Left kidney (tissue), 2 donors: Measurements from ENCODE around the gene ERN1. TPM values are rescaled to one million over a fixed set of nuclear protein-coding genes. Genes with fewer than 3 reads are reported as not detected.
"Not testable (repeated sequence)": the region's sequence is repeated elsewhere in the genome, so short reads cannot be mapped to it uniquely, and the experiment has no call there.

Experiments
- DNase-seq: peaks from one replicate; pipeline ENCODE4 v3.0.0-alpha.2; 2013
- polyA plus RNA-seq: library from polyadenylated mRNA; unstranded; fragments of 120-200 nt; gene quantifications from one replicate; pipeline ENCODE4 v1.2.1, GENCODE V29; 2013; ENCODE audit not compliant: insufficient read length

The ERN1 gene
- polyA plus RNA-seq, 1 donor = 8.7 TPM

GRCh38 chr17:64139542-64139941 is 9.6 kb upstream of the ERN1 start:
- DNase-seq = no peak

- DNase-seq = no peak
Measured at GRCh38 chr17:64138441-64138840, 8.5 kb upstream of the ERN1 start.

- DNase-seq = no peak
Measured at GRCh38 chr17:64135000-64135399, 5.1 kb upstream of the ERN1 start.

GRCh38 chr17:64134216-64134970 is 4.4 kb upstream of the ERN1 start:
- no peak for DNase-seq

- DNase-seq = peak; percentile 74
Measured at GRCh38 chr17:64133546-64134215, 3.7 kb upstream of the ERN1 start.

- no peak for DNase-seq
Measured at GRCh38 chr17:64131606-64132270, 1.8 kb upstream of the ERN1 start.

GRCh38 chr17:64130559-64131001 is 636 bp upstream of the ERN1 start:
- DNase-seq = peak; percentile 60

- no peak for DNase-seq
Measured at GRCh38 chr17:64129515-64129764, 504 bp downstream of the ERN1 start.

GRCh38 chr17:64128787-64129514 is 993 bp downstream of the ERN1 start:
- no peak for DNase-seq

- no peak for DNase-seq
Measured at GRCh38 chr17:64126918-64127317, 3.0 kb downstream of the ERN1 start.

GRCh38 chr17:64125937-64126336 is 4.0 kb downstream of the ERN1 start:
- no peak for DNase-seq

- DNase-seq = no peak
Measured at GRCh38 chr17:64124609-64125008, 5.3 kb downstream of the ERN1 start.

GRCh38 chr17:64123114-64123513 is 6.8 kb downstream of the ERN1 start:
- DNase-seq = no peak

- not testable (repeated sequence) for DNase-seq
Measured at GRCh38 chr17:64120972-64121786, 8.8 kb downstream of the ERN1 start.

- no peak for DNase-seq
Measured at GRCh38 chr17:64120159-64120810, 9.7 kb downstream of the ERN1 start.

- DNase-seq = no peak
Measured at GRCh38 chr17:64117981-64118979, 11.7 kb downstream of the ERN1 start.

- no peak for DNase-seq
Measured at GRCh38 chr17:64115822-64116534, 14.0 kb downstream of the ERN1 start.

- no peak for DNase-seq
Measured at GRCh38 chr17:64115043-64115698, 14.8 kb downstream of the ERN1 start.

GRCh38 chr17:64113006-64113405 is 16.9 kb downstream of the ERN1 start:
- DNase-seq = no peak
